GM18502 (cell line): ENCODE measurements around the gene BCAN.

Experiments
- ATAC-seq: cut with Tn5 transposase; IDR thresholded peaks from one replicate; pipeline ENCODE4 v1.9.1; 2021; ENCODE audit warnings: mild to moderate bottlenecking; ENCODE audit not compliant: unreplicated experiment, poor library complexity

Gene BCAN

DNA sequence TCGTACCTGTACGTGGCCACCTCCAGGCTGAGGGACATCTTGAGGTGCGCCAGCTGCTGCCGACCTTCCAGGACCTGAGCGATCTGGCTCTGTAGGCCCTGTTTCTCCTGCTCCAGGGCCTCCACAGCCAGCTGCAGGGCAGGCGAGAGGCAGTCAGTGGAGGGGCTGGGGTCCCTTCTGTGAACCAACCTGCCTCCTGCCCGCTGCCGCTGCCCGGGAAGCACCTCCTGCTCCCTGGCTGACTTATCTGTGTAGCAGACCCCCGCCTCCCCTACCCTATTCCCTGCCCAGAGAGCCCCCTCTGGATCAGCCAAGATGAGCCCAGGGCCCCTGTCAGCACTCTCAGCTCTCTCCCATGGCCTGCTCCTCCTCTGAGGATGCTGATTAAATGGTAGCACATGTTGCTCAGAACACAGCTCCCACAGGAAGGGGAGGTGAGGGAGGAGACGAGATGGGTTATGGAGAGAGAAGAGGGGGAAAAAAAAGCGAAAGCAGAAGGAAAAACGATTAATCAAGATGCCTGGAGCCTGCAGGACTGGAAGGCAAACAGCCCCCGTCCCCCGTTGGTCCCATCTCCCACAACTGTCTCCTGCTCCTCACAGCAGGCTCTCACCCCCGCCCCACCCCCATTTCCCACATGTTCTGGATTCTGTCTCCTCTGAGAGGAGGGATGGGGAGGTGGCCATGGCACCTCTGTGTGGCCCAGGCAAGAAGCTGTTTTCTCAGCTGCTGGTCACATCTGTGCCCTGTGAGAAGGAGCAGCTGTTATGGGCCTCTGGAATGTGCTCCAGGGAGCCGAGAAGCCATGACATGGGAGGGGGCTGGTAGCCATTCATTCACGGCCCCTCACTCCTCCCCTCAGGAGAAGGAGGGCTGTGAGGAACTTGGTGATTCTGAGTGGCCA is 33.5 kb downstream of the BCAN start:
- no peak for ATAC-seq

GRCh38 chr1:156676114-156676819 is 34.4 kb downstream of the BCAN start:
- no peak for ATAC-seq

DNA sequence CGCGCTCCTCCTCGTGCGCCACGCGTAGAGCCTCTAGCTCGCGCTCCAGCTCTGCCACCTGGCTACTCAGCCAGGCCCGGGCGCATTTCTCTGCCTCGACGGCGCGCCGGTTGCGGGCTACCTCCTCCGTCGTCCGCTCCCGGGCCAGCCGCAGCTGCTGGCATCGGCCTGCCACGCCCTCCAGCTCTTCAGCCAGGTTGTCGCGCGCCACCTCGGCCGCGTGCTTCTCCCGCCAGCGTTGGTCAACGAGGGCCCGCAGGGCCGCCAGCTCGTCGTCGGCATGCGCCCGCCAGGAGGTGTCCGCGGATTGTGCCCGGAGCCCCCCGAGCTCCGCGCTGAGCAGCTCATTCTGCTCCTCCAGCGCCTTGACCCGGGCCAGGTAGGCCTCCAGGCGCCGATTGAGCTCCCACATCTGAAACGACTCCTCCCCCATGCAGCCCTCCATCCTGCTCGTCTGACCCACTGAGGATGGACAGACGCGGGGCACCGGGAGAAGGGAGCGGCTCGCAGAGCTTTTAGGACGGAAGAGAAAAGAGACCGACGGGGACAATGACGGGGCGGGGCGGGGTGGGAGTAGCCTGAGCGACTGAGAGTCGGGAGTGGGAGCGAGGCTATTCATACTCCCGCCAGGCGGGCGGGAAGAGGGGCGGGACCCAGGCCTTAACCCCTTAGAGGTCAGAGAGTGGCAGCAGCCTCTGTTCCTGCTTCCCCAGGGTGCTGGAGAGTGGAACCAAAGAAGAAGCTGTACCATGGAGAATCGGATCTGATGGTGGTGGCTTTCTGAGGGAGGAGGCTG is 35.1 kb downstream of the BCAN start, which contains the start of gene NES:
NES (minus strand) TSS at position 588 of the 796 bp plus-strand sequence; CDS start at position 445, 143 bp downstream.
- ATAC-seq = no peak

DNA sequence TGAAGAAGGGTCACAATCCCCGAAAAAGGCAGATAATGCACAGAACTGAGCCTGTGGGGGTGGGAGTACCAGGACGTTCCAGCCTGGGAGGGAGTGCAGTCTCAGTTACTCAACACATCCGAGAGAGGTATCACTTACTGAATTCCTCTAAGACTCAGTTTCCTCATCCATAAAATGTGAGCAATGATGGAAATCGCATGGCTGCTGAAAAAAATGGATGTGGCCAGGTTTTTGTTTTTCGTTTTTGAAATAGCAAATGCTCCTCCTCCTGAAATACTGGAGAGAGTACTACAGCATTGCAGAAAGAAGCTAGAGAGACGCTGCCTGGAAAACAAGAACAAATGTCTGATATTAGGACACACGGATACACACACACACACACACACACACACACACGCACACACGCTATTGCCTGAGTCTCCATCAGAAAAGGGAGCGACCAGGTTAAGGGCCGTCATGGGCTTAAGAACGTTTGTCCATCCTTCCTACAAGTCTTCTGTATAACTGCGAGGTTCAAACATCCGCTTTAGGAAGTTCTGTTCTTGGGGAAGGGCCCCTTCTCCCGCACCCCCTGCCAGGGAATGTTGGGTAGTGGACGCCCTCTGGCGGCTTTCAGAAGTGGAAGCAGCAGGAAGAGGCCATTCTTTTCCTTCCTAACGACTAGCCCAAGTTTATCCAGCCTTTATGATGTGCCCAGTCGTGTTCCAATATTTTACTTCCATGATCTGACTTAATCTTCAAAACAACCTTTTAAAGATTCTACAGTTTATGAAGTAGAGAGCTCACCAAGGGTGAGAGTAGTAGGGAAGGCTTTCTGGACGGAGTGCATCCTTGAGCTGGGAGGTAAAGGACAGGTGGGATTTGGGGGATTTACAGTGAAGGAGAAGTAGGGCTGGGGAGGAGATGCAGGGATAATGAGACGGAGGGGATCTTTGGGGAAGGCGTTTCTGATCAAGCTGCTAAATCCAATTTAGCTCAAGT is 36.0 kb downstream of the BCAN start:
- ATAC-seq = no peak

- ATAC-seq = no peak
Measured at GRCh38 chr1:156680056-156680455, 38.1 kb downstream of the BCAN start.

DNA sequence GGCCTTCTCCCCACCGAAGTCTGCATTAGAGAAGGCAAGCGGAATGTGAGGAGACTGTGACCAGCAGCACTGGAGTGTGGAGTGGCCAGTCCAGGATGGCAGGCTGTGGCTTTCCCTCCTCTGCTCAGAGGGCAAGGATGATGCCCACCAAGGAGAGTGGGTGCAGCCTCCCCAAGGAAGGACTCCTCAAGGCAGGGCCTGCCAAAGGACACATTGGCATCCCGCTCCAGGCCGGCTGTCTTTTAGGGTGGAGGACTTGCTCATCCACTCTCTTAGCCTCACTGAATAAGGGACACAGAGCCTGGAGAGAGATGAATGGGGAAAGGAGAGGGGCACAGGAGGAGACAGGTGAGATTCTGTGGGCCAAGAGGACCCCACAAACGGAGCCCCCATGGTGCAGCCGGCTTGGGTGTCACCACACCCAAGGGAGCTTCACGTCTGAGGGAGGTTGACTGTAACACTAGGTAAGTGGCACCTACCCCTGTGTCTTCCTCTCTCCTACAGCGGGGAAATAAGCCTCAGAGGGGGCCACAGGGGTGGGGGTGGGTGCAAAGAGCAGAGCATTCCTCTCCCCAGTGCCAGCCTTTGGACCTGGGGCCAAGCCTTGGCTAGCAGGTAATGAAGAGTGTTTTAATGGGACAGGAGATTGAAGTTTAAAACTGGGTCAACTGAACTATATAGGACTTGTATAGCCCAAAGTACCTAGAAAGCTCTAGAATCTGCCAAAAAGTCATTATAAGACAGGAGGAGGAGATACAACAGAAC is 39.5 kb downstream of the BCAN start:
- ATAC-seq = no peak

- no peak for ATAC-seq
Measured at GRCh38 chr1:156682166-156682890, 40.4 kb downstream of the BCAN start.

GRCh38 chr1:156684227-156684782 is 42.4 kb downstream of the BCAN start:
- ATAC-seq = no peak

- ATAC-seq = no peak
Measured at GRCh38 chr1:156689035-156689952, 47.4 kb downstream of the BCAN start.

GRCh38 chr1:156689953-156690674 is 48.2 kb downstream of the BCAN start:
- no peak for ATAC-seq

DNA sequence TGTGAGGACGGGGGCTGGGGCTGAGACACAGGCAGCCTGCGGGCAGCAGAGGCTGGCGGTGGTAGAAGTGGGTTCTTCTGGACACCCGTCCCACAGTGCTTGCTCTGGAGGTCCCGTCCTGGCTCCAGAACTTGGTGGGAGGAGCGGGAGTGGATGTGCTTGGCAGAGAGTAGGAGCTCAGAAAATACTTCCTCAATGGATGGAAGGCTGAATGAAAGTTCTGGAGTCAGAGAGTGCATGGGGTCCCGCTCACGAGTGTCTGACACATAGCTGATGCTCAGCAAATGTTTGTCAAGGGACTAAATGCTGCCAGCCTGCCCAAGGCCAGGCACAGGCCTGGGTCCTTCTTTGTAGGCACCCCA is 48.7 kb downstream of the BCAN start:
- no peak for ATAC-seq

DNA sequence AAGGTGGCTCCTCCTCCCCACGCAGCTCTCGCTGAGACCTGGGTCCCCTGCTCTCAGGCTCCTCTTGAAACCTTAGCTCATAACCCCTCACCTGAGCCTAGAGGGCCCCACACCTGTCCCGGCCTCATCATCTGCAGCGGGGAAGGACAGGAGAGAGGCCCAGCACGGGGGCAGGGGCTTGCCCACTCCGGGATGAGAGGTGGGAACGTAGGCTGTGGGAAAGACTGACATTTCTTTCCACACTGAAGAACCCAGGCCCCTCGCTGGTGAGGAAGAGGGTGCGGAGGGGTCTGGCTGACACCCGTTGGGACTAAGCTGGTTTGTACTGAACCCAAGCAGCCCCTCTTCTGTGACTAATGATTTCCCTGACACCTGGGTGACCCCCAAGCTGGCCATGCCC is 49.3 kb downstream of the BCAN start:
- no peak for ATAC-seq

DNA sequence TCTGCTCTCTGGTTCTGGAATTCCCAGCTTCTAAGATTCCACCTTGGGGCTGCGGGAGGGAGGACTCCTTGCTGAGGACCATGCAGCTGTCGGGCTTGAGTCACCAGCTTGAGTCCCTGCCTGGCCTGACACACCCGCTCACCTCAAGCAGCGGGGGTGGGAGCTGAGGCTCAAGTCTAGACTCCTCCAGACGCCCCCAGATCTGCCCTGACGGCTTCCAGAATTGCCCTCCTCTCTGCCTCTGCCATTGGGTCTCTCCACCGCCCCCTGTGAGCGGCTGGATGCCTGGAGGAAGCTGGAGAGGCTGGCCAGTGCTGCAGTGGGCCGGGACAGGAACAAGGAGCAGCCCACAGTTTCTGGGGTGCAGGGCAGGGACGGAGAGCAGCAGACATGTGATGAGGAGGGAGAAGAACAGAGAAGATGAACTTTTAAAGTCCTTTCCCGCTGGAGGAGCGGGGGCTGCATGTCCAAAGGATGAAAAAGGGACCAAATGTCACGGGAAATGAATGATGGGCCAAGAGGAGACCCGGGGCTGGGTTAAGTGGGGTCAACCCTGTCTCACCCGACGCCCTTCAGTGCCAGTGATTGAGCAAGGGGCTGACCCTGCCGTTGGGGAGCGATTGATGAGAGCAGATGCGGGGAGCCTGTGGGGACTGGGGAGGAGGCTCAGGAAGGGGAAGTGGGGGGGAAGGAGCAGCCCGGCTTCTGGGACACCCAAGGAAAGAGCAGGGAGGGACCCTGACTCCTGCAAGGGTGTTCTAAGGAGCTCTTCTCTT is 49.9 kb downstream of the BCAN start:
- ATAC-seq = no peak

GRCh38 chr1:156692441-156692924 is 50.6 kb downstream of the BCAN start:
- no peak for ATAC-seq
